GM23338 (cell line): ENCODE measurements around the gene ABI2. TPM values are rescaled to one million over a fixed set of nuclear protein-coding genes. Genes with fewer than 3 reads are reported as not detected.
A peak's percentile ranks its signal among the peaks of the same experiment; 100 is the strongest.

ENCODE experiments used
- ATAC-seq: fragments of 200-7000 bp; cut with Tn5 transposase; 3 replicates; pipeline ENCODE4 v1.9.1; 2020
- DNase-seq: peaks from one replicate; pipeline ENCODE4 v3.0.0-alpha.2; 2015; ENCODE audit warnings: low spot score
- H2AFZ ChIP-seq: fragments of 200-600 bp; sonication (generic); 2 replicates; pipeline ENCODE4 v1.8.0; 2016; ENCODE audit warnings: antibody characterized with exemption, mild to moderate bottlenecking, moderate library complexity
- H3F3A ChIP-seq: fragments of 200-600 bp; sonication (generic); replicated peaks from 2 replicates; pipeline ENCODE4 v1.8.0; 2017; ENCODE audit warnings: antibody characterized with exemption, mixed run types, low read depth
- H3K27ac ChIP-seq: fragments of 200-600 bp; sonication (generic); 2 replicates; pipeline ENCODE4 v1.6.1; 2016; ENCODE audit warnings: low read depth
- H3K27me3 ChIP-seq: fragments of 200-600 bp; sonication (generic); 2 replicates; pipeline ENCODE4 v1.8.0; 2016; ENCODE audit warnings: mild to moderate bottlenecking, mixed run types, moderate library complexity; ENCODE audit not compliant: insufficient read depth
- H3K36me3 ChIP-seq: fragments of 200-600 bp; sonication (generic); 2 replicates; pipeline ENCODE4 v1.8.0; 2016; ENCODE audit warnings: mild to moderate bottlenecking; ENCODE audit not compliant: insufficient read depth
- H3K4me1 ChIP-seq: fragments of 200-600 bp; sonication (generic); 2 replicates; pipeline ENCODE4 v1.8.0; 2016; ENCODE audit warnings: mild to moderate bottlenecking, moderate library complexity; ENCODE audit not compliant: insufficient read depth
- H3K4me2 ChIP-seq: fragments of 200-600 bp; sonication (generic); 2 replicates; pipeline ENCODE4 v1.7.1; 2017; ENCODE audit warnings: mixed run types
- H3K4me3 ChIP-seq: fragments of 200-600 bp; sonication (generic); 2 replicates; pipeline ENCODE4 v1.6.1; 2016; ENCODE audit warnings: mixed run types
- H3K79me2 ChIP-seq: fragments of 200-600 bp; sonication (generic); replicated peaks from 2 replicates; pipeline ENCODE4 v1.8.0; 2017; ENCODE audit warnings: mild to moderate bottlenecking; ENCODE audit not compliant: insufficient read depth
- H3K9me2 ChIP-seq: fragments of 200-600 bp; sonication (generic); 2 replicates; pipeline ENCODE4 v1.8.0; 2017; ENCODE audit not compliant: insufficient read depth
- H4K20me1 ChIP-seq: fragments of 200-600 bp; sonication (generic); replicated peaks from 2 replicates; pipeline ENCODE4 v1.8.0; 2017; ENCODE audit warnings: mild to moderate bottlenecking; ENCODE audit not compliant: insufficient read depth
- H3K27ac Mint-ChIP-seq: 2 replicates; pipeline ENCODE4 v1.8.0; 2020; ENCODE audit warnings: inconsistent platforms, mild to moderate bottlenecking, moderate library complexity, mixed read lengths
- H3K27me3 Mint-ChIP-seq: 3 replicates; pipeline ENCODE4 v1.8.0; 2022; ENCODE audit warnings: low read depth, mild to moderate bottlenecking, moderate library complexity, mixed read lengths, inconsistent platforms; ENCODE audit not compliant: insufficient read depth, poor library complexity
- H3K36me3 Mint-ChIP-seq: 3 replicates; pipeline ENCODE4 v1.8.0; 2021; ENCODE audit warnings: low read depth, mild to moderate bottlenecking, inconsistent platforms, moderate library complexity, mixed read lengths
- H3K4me1 Mint-ChIP-seq: 3 replicates; pipeline ENCODE4 v1.8.0; 2020; ENCODE audit warnings: mild to moderate bottlenecking, inconsistent platforms, mixed read lengths
- H3K4me3 Mint-ChIP-seq: 3 replicates; pipeline ENCODE4 v1.8.0; 2021; ENCODE audit warnings: moderate library complexity, mild to moderate bottlenecking, inconsistent platforms, mixed read lengths
- H3K9me3 Mint-ChIP-seq: 3 replicates; pipeline ENCODE4 v1.8.0; 2020; ENCODE audit warnings: moderate library complexity, mild to moderate bottlenecking, inconsistent platforms, mixed read lengths
- CTCF ChIP-seq, 2 experiments: fragments of 200-600 bp in 1 of 2; sonication (generic) in 1 of 2; conservative IDR thresholded peaks; 2 replicates each; pipeline versions ENCODE4 v1.5.1 to v1.6.1; 2016 to 2017; ENCODE audit warnings: antibody characterized with exemption in 2 of 2, low read depth in 2 of 2, mild to moderate bottlenecking in 2 of 2, moderate library complexity in 1 of 2
- EZH2 ChIP-seq: fragments of 200-600 bp; sonication (generic); IDR thresholded peaks from one replicate; pipeline ENCODE4 v1.8.0; 2017; ENCODE audit warnings: antibody characterized with exemption, mild to moderate bottlenecking, low read depth; ENCODE audit not compliant: unreplicated experiment
- EZH2phosphoT487 ChIP-seq: fragments of 200-600 bp; sonication (generic); IDR thresholded peaks from one replicate; pipeline ENCODE4 v1.8.1; 2018; ENCODE audit warnings: antibody characterized with exemption; ENCODE audit not compliant: unreplicated experiment
- JUNB ChIP-seq: IDR thresholded peaks from one replicate; pipeline ENCODE4 v1.6.1; 2016; ENCODE audit warnings: antibody characterized with exemption; ENCODE audit not compliant: unreplicated experiment
- NANOG ChIP-seq: IDR thresholded peaks from 2 replicates; pipeline ENCODE4 v1.6.1; 2016; ENCODE audit warnings: antibody characterized with exemption, borderline replicate concordance
- POLR2AphosphoS5 ChIP-seq: IDR thresholded peaks from 2 replicates; pipeline ENCODE4 v1.6.1; 2016; ENCODE audit warnings: antibody characterized with exemption, low read depth
- REST ChIP-seq: IDR thresholded peaks from one replicate; pipeline ENCODE4 v1.6.1; 2018; ENCODE audit warnings: antibody characterized with exemption; ENCODE audit not compliant: unreplicated experiment
- STAT1 ChIP-seq: IDR thresholded peaks from one replicate; pipeline ENCODE4 v1.6.1; 2016; ENCODE audit warnings: antibody characterized with exemption; ENCODE audit not compliant: unreplicated experiment
- ZNF114 ChIP-seq: fragments of 250-450 bp; sonication (Bioruptor Pico); IDR thresholded peaks from 2 replicates; pipeline ENCODE4 v1.5.0; 2020; ENCODE audit warnings: mild to moderate bottlenecking, moderate library complexity
- ZNF331 ChIP-seq: fragments of 250-450 bp; sonication (Bioruptor Pico); IDR thresholded peaks from 2 replicates; pipeline ENCODE4 v1.5.0; 2020; ENCODE audit warnings: low read depth, mild to moderate bottlenecking, moderate library complexity
- polyA plus RNA-seq: library from polyadenylated mRNA; unstranded; fragments of >200 nt; fragmentation: Nextera tagmentation; extraction: Ambion mirVana; gene quantifications from 2 replicates; pipeline ENCODE4 v1.2.1, GENCODE V29; 2016
- total RNA-seq: library from RNA; depleted of rRNA; stranded (reverse); fragments of >200 nt; shearing (Covaris generic); gene quantifications from 2 replicates; pipeline ENCODE4 v1.2.3, GENCODE V29; 2014

ABI2 gene
- total and polyA plus RNA-seq, 2 experiments from 2014 or later: 46.5 to 114 TPM

- Mint-ChIP-seq H3K4me3 (no peak overlapping the region), H3K36me3 (peaks cover 25% of the 10 kb centered on the region; the same call in 2 of the 3 replicates), H3K27me3 (peaks cover 2% of the 10 kb centered on the region), H3K4me1 (no peaks in the 10 kb centered on the region; the same call in 2 of the 3 replicates), H3K9me3 (peaks cover 7% of the 10 kb centered on the region; the same call in 1 of the 3 replicates), H3K27ac (no peak overlapping the region)
- H3K4me1 ChIP-seq: no peaks in the 10 kb centered on the region; the same call in 1 of the 2 replicates
- H3K27ac ChIP-seq: 0 out of 2 replicates have a peak overlapping the region, but pooled peaks have one; percentile 47
- TF ChIP-seq JUNB (no peak), CTCF (conservative IDR thresholded peaks at IDR 0.05; ENCODE audit: low read depth in 2 of 2) (no peak), EZH2 (no peak), ZNF114 (CRISPR knock-in tag) (no peak), EZH2phosphoT487 (no peak)
- no peaks in the 10 kb centered on the region for H3K9me2 ChIP-seq
- H3K27me3 ChIP-seq: no peaks in the 10 kb centered on the region
- DNase-seq (no peak), ATAC-seq (no peak)
- H3K36me3 ChIP-seq: 0 out of 2 replicates have a peak, but pooled peaks cover 3% of the 10 kb centered on the region
- peaks cover 39% of the 10 kb centered on the region for H4K20me1 ChIP-seq
- H3K4me2 ChIP-seq: no peak overlapping the region
- no peaks in the 10 kb centered on the region; the same call in 1 of the 2 replicates for H3F3A ChIP-seq
- no peak overlapping the region for H3K4me3 ChIP-seq
- H3K79me2 ChIP-seq: peaks cover 100% of the 10 kb centered on the region
- no peak overlapping the region for H2AFZ ChIP-seq
Measured at GRCh38 chr2:203354966-203355365, 26.8 kb downstream of the ABI2 start.

GRCh38 chr2:203359450-203359849 lies 31.3 kb downstream of the ABI2 start:
- Histone ChIP-seq H3K36me3 (0 out of 2 replicates have a peak, but pooled peaks cover 3% of the 10 kb centered on the region), H3K27me3 (no peaks in the 10 kb centered on the region), H3K4me1 (no peaks in the 10 kb centered on the region; the same call in 1 of the 2 replicates), H2AFZ (no peak overlapping the region), H3K79me2 (peaks cover 100% of the 10 kb centered on the region), H4K20me1 (peaks cover 39% of the 10 kb centered on the region), H3K4me2 (no peak overlapping the region), H3K27ac (no peak overlapping the region), H3F3A (no peaks in the 10 kb centered on the region), H3K9me2 (no peaks in the 10 kb centered on the region), H3K4me3 (no peak overlapping the region)
- Mint-ChIP-seq H3K4me3 (no peak overlapping the region), H3K4me1 (peaks cover 9% of the 10 kb centered on the region), H3K27me3 (peaks cover 2% of the 10 kb centered on the region), H3K9me3 (peaks cover 7% of the 10 kb centered on the region; the same call in 1 of the 3 replicates), H3K36me3 (peaks cover 28% of the 10 kb centered on the region), H3K27ac (no peak overlapping the region)
- no peak for ATAC-seq
- no peak for DNase-seq
- TF ChIP-seq CTCF (conservative IDR thresholded peaks at IDR 0.05; ENCODE audit: low read depth in 2 of 2): no peak
- no peak for TF ChIP-seq REST
- TF ChIP-seq POLR2AphosphoS5: no peak
- no peak for TF ChIP-seq STAT1
- TF ChIP-seq EZH2: no peak
- TF ChIP-seq NANOG: no peak
- no peak for TF ChIP-seq ZNF331 (CRISPR knock-in tag)
- TF ChIP-seq EZH2phosphoT487: no peak
- TF ChIP-seq JUNB: no peak
